GM10248 (cell line): ENCODE results near the gene CFAP299.

ENCODE experiments used
- CTCF ChIA-PET: fragments of 300-600 bp; sonication (Branson Sonifier 250); formaldehyde crosslinking; extraction: SDS; loops from one replicate; lab custom pipeline; 2021; ENCODE audit warnings: antibody characterized with exemption; lab: Yijun Ruan, JAX
- POLR2A ChIA-PET: fragments of 350-650 bp; sonication (Branson Sonifier 250); formaldehyde crosslinking; extraction: SDS; loops from one replicate; lab custom pipeline; 2020; ENCODE audit warnings: antibody characterized with exemption; lab: Yijun Ruan, JAX
- DNase-seq: peaks from one replicate; pipeline ENCODE4 v3.0.0; 2012; ENCODE audit errors: extremely low spot score
- CTCF ChIP-seq: IDR thresholded peaks from 2 replicates; pipeline ENCODE4 v1.5.1; 2012; ENCODE audit warnings: mild to moderate bottlenecking, low read depth; ENCODE audit errors: extremely low read depth, missing control alignments, control extremely low read depth

CFAP299 gene

DNA sequence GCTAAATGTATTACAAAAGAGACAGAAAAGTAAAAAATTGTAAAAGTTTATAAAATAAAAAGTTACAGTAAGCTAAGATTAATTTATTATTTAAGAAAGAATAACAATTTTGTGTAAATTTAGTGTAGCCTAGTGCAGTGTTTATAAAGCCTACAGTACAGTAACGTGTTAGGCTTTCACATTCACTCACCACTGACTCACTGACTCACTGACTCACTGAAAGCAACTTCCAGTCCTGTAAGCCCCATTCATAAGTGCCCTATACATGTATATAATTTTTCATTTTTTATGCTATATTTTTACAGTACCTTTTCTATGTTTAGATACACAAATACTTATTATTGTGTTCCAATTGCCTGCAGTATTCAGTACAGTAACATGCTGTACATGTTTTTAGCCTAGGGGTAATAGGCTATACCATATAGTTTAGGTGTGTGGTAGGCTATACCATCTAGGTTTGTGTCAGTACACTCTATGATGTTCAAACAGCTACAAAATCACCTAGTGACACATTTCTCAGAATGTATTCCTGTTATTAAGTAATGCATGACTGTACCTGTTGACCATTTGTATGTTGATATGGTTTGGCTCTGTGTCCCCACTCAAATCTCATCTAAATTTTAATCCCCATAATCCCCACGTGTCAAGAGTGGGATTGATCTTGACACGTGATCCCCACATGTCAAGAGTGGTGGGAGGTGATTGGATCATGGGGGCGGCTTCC is 57.9 kb downstream of the CFAP299 start:
- TF ChIP-seq CTCF: no peak
- ChIA-PET CTCF (interaction anchor here (0.9 kb wide), 1 partner anchor 18 kb away, joined by 4 read pairs; no protein-coding TSS in a partner anchor), POLR2A (no interaction called here)
- DNase-seq: no peak

- ChIA-PET POLR2A (no interaction called here), CTCF (no interaction called here)
- no peak for TF ChIP-seq CTCF
- DNase-seq: no peak
Measured at GRCh38 chr4:80393970-80394250, 58.4 kb downstream of the CFAP299 start.

DNA sequence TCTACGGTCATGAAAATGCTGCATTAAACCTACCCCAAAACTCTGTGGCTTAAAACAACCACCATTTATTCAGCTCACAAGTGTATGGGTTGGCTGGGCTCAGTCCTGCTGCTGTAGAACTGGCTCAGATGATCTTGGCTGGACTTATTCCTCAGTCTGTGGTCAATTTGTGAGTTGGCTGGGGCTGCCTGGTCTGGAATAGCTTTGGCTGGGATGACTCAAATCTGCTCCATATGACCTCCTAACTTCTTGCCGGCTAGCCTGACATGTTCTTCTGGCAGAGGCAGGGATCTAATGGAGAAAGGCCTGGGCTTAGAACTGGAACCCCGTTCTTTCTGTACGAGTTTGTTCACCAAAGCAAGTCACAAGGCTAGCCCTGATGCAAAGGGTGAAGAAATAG is 71.7 kb downstream of the CFAP299 start:
- DNase-seq: no peak
- no peak for TF ChIP-seq CTCF
- POLR2A ChIA-PET: no interaction called here
- CTCF ChIA-PET: no interaction called here

DNA sequence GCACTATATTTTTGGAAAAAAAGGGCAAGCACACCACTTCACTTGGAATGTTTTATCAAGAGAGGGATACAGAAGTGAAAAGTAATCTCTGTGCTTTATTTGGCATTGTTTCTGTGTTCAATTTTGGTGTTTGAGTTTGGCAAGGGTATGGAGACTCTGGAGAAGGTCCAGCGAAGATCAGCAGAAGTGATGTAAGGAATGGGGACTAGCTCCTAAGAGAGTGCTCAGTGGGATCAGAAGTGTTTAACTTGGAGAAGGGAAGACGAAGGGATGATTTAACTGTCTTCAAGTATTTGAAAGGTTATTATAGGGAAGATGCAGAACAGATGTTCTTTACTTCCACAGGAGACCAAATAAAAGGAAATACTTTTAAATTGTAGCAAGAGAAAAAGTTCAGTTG is 74.3 kb downstream of the CFAP299 start:
- POLR2A ChIA-PET: no interaction called here
- TF ChIP-seq CTCF: no peak
- CTCF ChIA-PET: no interaction called here
- DNase-seq: no peak

GRCh38 chr4:80412322-80412721 is 76.8 kb downstream of the CFAP299 start:
- no peak for TF ChIP-seq CTCF
- CTCF ChIA-PET: interaction anchor here (1.2 kb wide), 1 partner anchor 22 kb away, joined by 3 read pairs; no protein-coding TSS in a partner anchor
- no peak for DNase-seq
- POLR2A ChIA-PET: no interaction called here

- POLR2A ChIA-PET: no interaction called here
- CTCF ChIA-PET: interaction anchor here (1.2 to 1.3 kb wide), 2 partner anchors 9 to 577 kb away, joined by 3 to 4 read pairs; no protein-coding TSS in a partner anchor
- TF ChIP-seq CTCF: no peak
Measured at GRCh38 chr4:80413086-80413485, 77.6 kb downstream of the CFAP299 start.

GRCh38 chr4:80417019-80417418 is 81.5 kb downstream of the CFAP299 start:
- no peak for DNase-seq
- ChIA-PET POLR2A (no interaction called here), CTCF (interaction anchor here (1.3 to 1.4 kb wide), 2 partner anchors 9 to 11 kb away, joined by 3 read pairs; no protein-coding TSS in a partner anchor)
- TF ChIP-seq CTCF: no peak

More at GRCh38 chr4:80413086-80413485, 77.6 kb downstream of the CFAP299 start:
- no peak for DNase-seq
